Skeletal muscle satellite cell (primary cell): ENCODE measurements around the gene C10orf90.

ENCODE experiments used
- H3K27me3 ChIP-seq: 2 replicates; pipeline ENCODE4 v1.7.0; 2013; ENCODE audit warnings: low read length; ENCODE audit not compliant: control insufficient read depth, insufficient read depth
- H3K36me3 ChIP-seq: 2 replicates; pipeline ENCODE4 v1.7.0; 2013; ENCODE audit warnings: mild to moderate bottlenecking, control low read depth, low read length; ENCODE audit not compliant: insufficient read depth
- H3K4me1 ChIP-seq: 2 replicates; pipeline ENCODE4 v1.7.0; 2013; ENCODE audit warnings: low read length; ENCODE audit not compliant: control insufficient read depth, insufficient read depth
- H3K4me2 ChIP-seq: 2 replicates; pipeline ENCODE4 v1.7.0; 2013; ENCODE audit warnings: mild to moderate bottlenecking, low read length
- H3K4me3 ChIP-seq: 2 replicates; pipeline ENCODE4 v1.7.0; 2013; ENCODE audit warnings: low read length
- H3K9ac ChIP-seq: 2 replicates; pipeline ENCODE4 v1.7.0; 2013; ENCODE audit warnings: mild to moderate bottlenecking, low read depth, low read length, moderate library complexity
- H3K9me3 ChIP-seq: replicated peaks from 2 replicates; pipeline ENCODE4 v1.7.0; 2013; ENCODE audit warnings: mild to moderate bottlenecking, control low read depth, low read length

The C10orf90 gene

DNA sequence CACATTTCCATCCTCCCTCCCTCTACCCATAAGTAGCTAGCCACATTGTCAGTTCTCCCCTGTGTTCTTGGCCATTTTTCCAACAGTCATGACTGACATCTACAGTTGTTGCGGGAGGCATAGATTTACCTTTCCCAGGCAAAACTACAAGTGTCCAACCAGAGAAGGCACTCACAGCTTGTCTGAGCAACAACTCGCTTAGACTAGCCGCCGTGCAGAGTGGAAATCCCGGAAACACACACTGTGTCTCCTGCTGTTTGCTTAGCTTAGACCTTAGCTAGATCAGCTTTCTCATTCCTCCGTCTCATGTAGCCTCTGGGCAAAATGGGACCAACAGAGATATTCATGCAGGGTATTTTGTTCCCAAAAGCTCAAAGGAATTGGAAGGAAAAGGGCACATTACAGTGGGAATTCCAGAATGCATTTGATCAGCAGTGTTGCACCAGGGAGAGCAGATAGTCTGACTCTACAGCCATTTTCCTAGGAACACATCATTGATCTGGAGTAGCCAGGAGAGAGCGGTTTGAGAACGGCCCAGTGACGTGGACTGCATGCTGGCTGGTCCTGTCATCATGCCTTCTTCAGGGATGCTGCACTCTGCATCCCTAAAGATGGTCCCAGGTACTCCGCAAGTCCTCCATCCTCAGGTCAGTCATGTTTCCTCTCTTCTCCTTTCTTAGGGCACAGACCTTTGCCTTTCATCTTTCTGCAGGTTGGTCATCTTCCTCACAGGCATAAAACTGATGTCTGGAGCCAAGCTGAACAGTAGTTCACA, 89.4 kb downstream of the C10orf90 start:
- H3K27me3 ChIP-seq = peaks cover 46% of the 10 kb centered on the region
- H3K4me3 ChIP-seq = no peak overlapping the region
- H3K9ac ChIP-seq = no peak overlapping the region
- H3K9me3 ChIP-seq = no peaks in the 10 kb centered on the region
- H3K4me2 ChIP-seq = no peak overlapping the region
- no peaks in the 10 kb centered on the region for H3K4me1 ChIP-seq
- no peaks in the 10 kb centered on the region for H3K36me3 ChIP-seq

GRCh38 chr10:126576336-126576735, 94.2 kb downstream of the C10orf90 start:
- no peak overlapping the region for H3K9ac ChIP-seq
- peaks cover 7% of the 10 kb centered on the region for H3K27me3 ChIP-seq
- H3K36me3 ChIP-seq = no peaks in the 10 kb centered on the region
- H3K4me2 ChIP-seq = no peak overlapping the region
- no peaks in the 10 kb centered on the region for H3K9me3 ChIP-seq
- no peaks in the 10 kb centered on the region for H3K4me1 ChIP-seq
- H3K4me3 ChIP-seq = no peak overlapping the region

GRCh38 chr10:126570621-126571602, 99.6 kb downstream of the C10orf90 start:
- peaks cover 18% of the 10 kb centered on the region for H3K4me1 ChIP-seq
- H3K27me3 ChIP-seq = no peaks in the 10 kb centered on the region
- no peak overlapping the region for H3K4me3 ChIP-seq
- H3K9me3 ChIP-seq = no peaks in the 10 kb centered on the region
- no peak overlapping the region for H3K9ac ChIP-seq
- H3K36me3 ChIP-seq = no peaks in the 10 kb centered on the region
- H3K4me2 ChIP-seq = no peak overlapping the region

DNA sequence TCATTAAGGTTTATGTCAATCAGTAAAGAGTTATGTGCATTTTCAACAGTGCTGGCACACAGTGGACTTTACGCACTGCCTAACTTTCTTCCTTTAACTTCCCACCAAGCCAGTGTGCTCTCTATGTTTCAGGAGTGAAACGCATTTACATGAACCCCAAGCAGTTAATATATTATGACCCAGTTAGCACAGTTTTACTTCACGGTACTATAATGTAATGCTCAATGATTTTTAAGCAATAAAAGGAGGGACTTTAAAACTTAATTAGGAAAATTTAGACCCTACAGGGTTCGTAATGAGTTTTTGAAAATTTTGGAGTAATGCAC, 100.3 kb downstream of the C10orf90 start:
- Histone ChIP-seq H3K36me3 (no peaks in the 10 kb centered on the region), H3K4me1 (peaks cover 18% of the 10 kb centered on the region), H3K27me3 (no peaks in the 10 kb centered on the region), H3K4me3 (peak overlapping the region; percentile 33), H3K9me3 (no peaks in the 10 kb centered on the region), H3K9ac (peak overlapping the region; percentile 25), H3K4me2 (peak overlapping the region; percentile 73)

GRCh38 chr10:126569513-126570244, 100.8 kb downstream of the C10orf90 start:
- Histone ChIP-seq H3K27me3 (no peaks in the 10 kb centered on the region), H3K4me3 (peak overlapping the region; percentile 33), H3K4me2 (peak overlapping the region; percentile 73), H3K9me3 (no peaks in the 10 kb centered on the region), H3K4me1 (peaks cover 18% of the 10 kb centered on the region), H3K36me3 (no peaks in the 10 kb centered on the region), H3K9ac (peak overlapping the region; percentile 38)

DNA sequence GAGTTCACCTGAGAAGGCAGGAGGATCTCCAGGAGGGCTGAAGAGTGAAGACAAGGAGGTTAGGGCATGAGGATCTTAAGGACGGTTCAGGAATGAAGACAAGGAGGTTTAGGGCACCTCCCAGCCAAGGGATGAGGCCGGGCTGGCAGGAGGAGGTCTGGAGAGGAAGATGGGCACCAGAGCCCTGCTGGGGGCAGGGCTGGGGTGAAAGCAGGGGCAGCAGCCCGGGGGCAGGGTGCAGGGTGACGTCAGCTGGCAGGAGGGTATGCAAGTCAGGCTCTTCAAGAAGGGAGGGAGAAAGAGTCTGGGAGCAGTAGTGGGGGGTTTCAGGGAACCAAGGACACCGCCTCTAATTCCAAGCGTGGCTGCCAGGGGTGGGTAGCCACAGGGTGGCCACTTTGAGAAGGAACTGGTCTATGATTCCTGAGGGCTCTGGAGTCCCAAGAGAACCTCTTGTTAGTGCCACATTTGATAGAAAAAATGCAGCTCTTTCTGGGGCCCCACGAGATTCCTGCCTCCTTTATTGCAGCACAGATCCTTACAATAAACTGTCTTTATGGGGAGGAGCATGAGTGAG, 101.6 kb downstream of the C10orf90 start:
- no peak overlapping the region for H3K4me3 ChIP-seq
- H3K9ac ChIP-seq = no peak overlapping the region
- no peak overlapping the region for H3K4me2 ChIP-seq
- peaks cover 18% of the 10 kb centered on the region for H3K4me1 ChIP-seq
- no peaks in the 10 kb centered on the region for H3K36me3 ChIP-seq
- no peaks in the 10 kb centered on the region for H3K9me3 ChIP-seq
- H3K27me3 ChIP-seq = no peaks in the 10 kb centered on the region

DNA sequence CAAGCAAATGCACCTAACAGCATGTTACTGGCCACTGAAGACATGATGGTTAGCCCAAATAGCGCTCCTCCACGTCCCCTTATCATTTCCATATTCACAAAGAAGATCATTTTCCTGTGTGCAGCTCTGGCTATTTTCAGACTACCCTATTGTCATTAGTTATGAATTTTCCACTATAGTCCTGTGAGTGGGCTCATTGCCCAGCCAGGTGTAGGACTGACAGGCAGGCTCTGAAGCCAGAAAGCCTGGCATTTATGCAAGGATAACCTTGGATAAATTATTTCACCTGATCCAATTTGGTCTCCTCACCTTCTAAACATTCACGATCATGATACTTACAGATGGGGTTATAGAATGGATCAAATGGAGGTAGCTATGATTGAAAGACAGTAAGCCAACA, 104.6 kb downstream of the C10orf90 start:
- no peak overlapping the region for H3K4me2 ChIP-seq
- H3K9me3 ChIP-seq = no peaks in the 10 kb centered on the region
- H3K27me3 ChIP-seq = no peaks in the 10 kb centered on the region
- no peaks in the 10 kb centered on the region for H3K36me3 ChIP-seq
- no peak overlapping the region for H3K9ac ChIP-seq
- H3K4me1 ChIP-seq = peaks cover 26% of the 10 kb centered on the region
- no peak overlapping the region for H3K4me3 ChIP-seq

DNA sequence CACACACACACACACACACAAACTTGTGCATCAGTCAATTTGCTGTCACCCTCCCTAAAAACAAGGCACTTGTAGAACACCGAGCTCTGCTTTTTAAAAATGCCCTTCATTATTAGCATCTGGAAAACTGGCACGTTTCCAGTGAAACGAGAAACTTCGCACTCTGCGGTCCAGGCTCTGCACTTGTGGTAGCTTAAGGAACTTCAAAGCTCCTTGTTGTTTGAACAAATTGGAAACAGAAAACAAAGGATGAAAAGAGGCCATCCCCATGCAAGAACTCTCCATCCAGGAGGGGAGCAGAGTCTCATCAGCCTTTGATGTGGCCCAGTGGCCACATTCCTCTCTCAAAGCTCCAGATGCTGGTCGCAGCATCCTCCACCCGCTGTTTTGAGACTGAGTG, 105.1 kb downstream of the C10orf90 start:
- H3K4me2 ChIP-seq = no peak overlapping the region
- no peaks in the 10 kb centered on the region for H3K9me3 ChIP-seq
- H3K4me3 ChIP-seq = no peak overlapping the region
- H3K4me1 ChIP-seq = peaks cover 24% of the 10 kb centered on the region
- no peak overlapping the region for H3K9ac ChIP-seq
- H3K36me3 ChIP-seq = no peaks in the 10 kb centered on the region
- no peaks in the 10 kb centered on the region for H3K27me3 ChIP-seq

GRCh38 chr10:126564326-126564888, 106.1 kb downstream of the C10orf90 start:
- no peak overlapping the region for H3K4me2 ChIP-seq
- no peaks in the 10 kb centered on the region for H3K27me3 ChIP-seq
- H3K36me3 ChIP-seq = no peaks in the 10 kb centered on the region
- peaks cover 15% of the 10 kb centered on the region for H3K4me1 ChIP-seq
- no peak overlapping the region for H3K4me3 ChIP-seq
- H3K9me3 ChIP-seq = no peaks in the 10 kb centered on the region
- no peak overlapping the region for H3K9ac ChIP-seq

- H3K27me3 ChIP-seq = no peaks in the 10 kb centered on the region
Measured at GRCh38 chr10:126563361-126563760, 107.1 kb downstream of the C10orf90 start.

More at GRCh38 chr10:126563361-126563760, 107.1 kb downstream of the C10orf90 start:
- peaks cover 9% of the 10 kb centered on the region for H3K4me1 ChIP-seq
- H3K9ac ChIP-seq = no peak overlapping the region
- no peaks in the 10 kb centered on the region for H3K36me3 ChIP-seq
- H3K4me2 ChIP-seq = no peak overlapping the region
- no peaks in the 10 kb centered on the region for H3K9me3 ChIP-seq
- H3K4me3 ChIP-seq = no peak overlapping the region
